Measurements from ENCODE around the gene IGFALS.

Gene IGFALS

DNA sequence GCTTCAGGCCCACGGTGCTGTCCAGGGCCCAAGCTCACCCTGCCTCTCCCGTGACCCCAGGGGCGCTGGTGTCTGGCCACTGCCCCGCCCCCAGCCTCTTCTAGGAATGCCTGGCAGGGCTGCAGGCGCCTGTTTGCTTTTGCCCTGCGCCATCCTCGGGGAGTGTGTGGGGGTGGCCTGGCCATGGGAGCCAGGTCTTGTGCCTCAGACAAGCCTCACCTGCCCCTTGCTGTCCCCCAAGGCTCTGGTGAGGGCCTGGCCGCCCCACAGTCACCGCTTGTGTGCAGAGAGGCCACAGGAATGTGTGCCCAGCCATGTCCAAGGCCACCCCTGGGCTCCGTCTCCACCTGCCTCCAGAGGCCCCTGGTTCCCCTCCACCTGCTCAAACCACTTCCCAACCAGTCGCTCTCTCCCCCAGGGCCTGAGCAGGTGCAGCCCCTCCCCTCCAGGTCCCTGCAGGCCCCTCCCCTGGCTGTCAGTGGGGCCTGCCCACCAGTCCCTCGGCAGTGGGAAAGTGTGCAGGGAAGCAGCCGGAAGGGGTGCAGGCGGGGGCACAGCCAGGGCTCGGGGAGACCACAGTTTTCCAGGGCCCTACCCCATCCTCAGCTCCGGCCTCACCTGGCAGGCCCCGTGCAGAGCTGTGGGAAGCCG lies 841 bp upstream of the IGFALS start:
- ChIA-PET POLR2A (interaction anchor here (1.1 kb wide), 1 partner anchor 9 kb away, joined by 3 read pairs; no protein-coding TSS in a partner anchor), CTCF (no interaction called here)
- no peak for DNase-seq (ENCODE audit: extremely low spot score)
- no peak for TF ChIP-seq ARNT (IDR thresholded peaks at IDR 0.05)
- TF ChIP-seq FOXM1 (IDR thresholded peaks at IDR 0.05; ENCODE audit: borderline replicate concordance), result no peak
- no peak for TF ChIP-seq FOXK2 (IDR thresholded peaks at IDR 0.05)
- no peak for TF ChIP-seq LEF1 (IDR thresholded peaks at IDR 0.05; ENCODE audit: borderline replicate concordance)
- TF ChIP-seq SUZ12 (IDR thresholded peaks at IDR 0.05), result no peak
- TF ChIP-seq HDGF (IDR thresholded peaks at IDR 0.05; ENCODE audit: borderline replicate concordance), result no peak
- TF ChIP-seq FOXA1 (IDR thresholded peaks at IDR 0.05), result no peak
- TF ChIP-seq BHLHE40 (IDR thresholded peaks at IDR 0.05; ENCODE audit: borderline replicate concordance), result no peak

DNA sequence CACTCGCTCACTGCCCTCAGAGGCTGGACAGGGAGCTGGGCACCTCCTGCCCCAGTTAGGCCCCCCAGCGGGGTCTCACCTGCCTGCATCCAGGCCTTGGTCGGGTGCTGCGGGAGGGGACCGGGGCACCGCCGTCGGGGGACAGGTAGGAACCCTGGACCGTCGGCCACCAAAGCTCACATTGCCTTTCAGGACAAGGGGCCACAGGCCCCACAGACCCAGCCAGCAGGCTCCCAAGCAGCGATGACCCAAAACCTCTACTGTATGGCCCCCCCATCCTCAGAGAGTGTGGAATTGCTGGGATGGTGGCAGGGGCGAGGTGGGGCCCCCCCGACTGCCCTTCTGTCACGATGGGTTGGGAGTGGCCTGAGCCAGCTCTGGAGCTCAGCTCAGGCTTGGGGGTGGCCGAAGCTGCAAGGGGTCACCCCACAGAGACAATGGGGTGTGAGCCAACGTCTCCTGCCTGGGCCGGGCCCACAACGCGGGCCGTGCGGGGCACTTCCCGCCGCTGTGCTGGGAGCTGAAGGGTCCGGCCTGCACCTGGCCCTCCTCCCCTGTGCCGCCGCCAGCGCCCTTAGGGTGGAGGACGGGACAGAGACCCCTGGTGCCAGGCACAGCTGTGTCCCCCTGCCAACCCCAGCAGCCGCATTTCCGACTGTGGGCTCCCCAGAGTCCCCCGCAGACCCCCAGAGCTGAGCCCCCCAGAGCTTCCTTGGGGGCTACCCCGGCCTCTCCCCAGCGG lies 498 bp downstream of the IGFALS start:
- TF ChIP-seq TARDBP (IDR thresholded peaks at IDR 0.05) (no peak), FOXM1 (IDR thresholded peaks at IDR 0.05; ENCODE audit: borderline replicate concordance) (no peak), CTBP1 (IDR thresholded peaks at IDR 0.05; ENCODE audit: borderline replicate concordance) (no peak), ELF4 (IDR thresholded peaks at IDR 0.05) (no peak), HDGF (IDR thresholded peaks at IDR 0.05; ENCODE audit: borderline replicate concordance) (no peak), FOXA1 (IDR thresholded peaks at IDR 0.05) (no peak), NFRKB (IDR thresholded peaks at IDR 0.05) (no peak), FOXK2 (IDR thresholded peaks at IDR 0.05) (no peak)
- no peak for DNase-seq (ENCODE audit: extremely low spot score)
- CTCF ChIA-PET, result no interaction called here
- POLR2A ChIA-PET, result interaction anchor here (0.8 to 2.9 kb wide), 3 partner anchors 10 to 13 kb away, joined by 3 to 25 read pairs (median 3); partner anchors contain the start of genes NUBP2 and SPSB3

DNA sequence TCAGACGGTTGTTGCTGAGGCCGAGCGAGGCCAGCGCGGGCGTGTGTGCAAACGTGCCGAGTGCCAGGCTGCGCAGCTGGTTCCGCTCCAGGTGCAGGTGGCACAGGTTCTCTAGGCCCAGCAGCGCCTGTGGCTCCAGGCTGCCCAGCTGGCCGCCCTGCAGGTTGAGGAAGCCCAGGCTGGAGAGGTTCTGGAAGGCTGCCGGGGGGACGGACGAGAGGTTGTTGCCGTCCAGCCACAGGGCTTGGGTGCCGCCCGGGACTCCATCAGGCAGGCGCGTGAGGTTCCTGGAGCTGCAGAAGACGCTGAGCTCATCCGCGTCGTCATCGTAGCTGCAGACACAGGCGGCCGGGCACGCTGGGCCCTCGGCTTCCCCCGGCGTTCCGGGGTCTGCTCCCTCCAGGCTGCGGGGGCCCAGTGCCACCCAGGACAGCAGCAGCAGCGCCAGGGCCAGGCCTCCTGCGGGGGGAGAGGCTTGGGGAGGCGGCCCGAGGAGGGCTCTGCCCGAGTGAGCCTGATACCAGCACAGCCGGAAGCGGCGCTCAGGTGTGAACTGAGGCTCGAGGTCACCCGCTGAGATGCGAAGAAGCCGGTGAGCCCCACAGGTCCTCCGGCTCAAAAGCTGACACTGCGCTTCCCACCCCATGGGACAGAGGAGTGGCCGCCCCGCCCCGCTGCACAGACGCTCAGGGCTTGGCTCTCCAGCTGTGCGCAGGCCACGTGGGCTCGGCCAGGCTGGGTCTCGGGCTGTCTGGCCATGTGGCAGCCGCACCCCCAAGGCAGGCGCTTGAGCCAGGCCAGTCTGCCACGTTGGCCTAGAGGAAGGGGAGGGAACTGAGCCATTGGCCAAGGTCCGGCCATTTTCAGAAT lies 1.3 kb downstream of the IGFALS start:
- no peak for DNase-seq (ENCODE audit: extremely low spot score)
- POLR2A ChIA-PET, result interaction anchor here (0.8 to 2.9 kb wide), 2 partner anchors 9 to 12 kb away, joined by 3 to 25 read pairs; partner anchors contain the start of genes NUBP2 and SPSB3
- CTCF ChIA-PET, result no interaction called here
- no peak for TF ChIP-seq ZNF384 (IDR thresholded peaks at IDR 0.05)
- TF ChIP-seq LEF1 (IDR thresholded peaks at IDR 0.05; ENCODE audit: borderline replicate concordance), result no peak
- no peak for TF ChIP-seq ELF4 (IDR thresholded peaks at IDR 0.05)
- TF ChIP-seq FOXM1 (IDR thresholded peaks at IDR 0.05; ENCODE audit: borderline replicate concordance), result no peak
- no peak for TF ChIP-seq NFRKB (IDR thresholded peaks at IDR 0.05)
- TF ChIP-seq BHLHE40 (IDR thresholded peaks at IDR 0.05; ENCODE audit: borderline replicate concordance), result no peak
- no peak for TF ChIP-seq L3MBTL2 (conservative IDR thresholded peaks at IDR 0.05)
- no peak for TF ChIP-seq FOXA1 (IDR thresholded peaks at IDR 0.05)
- TF ChIP-seq, protein P1, sequence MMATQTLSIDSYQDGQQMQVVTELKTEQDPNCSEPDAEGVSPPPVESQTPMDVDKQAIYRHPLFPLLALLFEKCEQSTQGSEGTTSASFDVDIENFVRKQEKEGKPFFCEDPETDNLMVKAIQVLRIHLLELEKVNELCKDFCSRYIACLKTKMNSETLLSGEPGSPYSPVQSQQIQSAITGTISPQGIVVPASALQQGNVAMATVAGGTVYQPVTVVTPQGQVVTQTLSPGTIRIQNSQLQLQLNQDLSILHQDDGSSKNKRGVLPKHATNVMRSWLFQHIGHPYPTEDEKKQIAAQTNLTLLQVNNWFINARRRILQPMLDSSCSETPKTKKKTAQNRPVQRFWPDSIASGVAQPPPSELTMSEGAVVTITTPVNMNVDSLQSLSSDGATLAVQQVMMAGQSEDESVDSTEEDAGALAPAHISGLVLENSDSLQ (IDR thresholded peaks at IDR 0.05), result no peak
- TF ChIP-seq TARDBP (IDR thresholded peaks at IDR 0.05), result no peak

DNA sequence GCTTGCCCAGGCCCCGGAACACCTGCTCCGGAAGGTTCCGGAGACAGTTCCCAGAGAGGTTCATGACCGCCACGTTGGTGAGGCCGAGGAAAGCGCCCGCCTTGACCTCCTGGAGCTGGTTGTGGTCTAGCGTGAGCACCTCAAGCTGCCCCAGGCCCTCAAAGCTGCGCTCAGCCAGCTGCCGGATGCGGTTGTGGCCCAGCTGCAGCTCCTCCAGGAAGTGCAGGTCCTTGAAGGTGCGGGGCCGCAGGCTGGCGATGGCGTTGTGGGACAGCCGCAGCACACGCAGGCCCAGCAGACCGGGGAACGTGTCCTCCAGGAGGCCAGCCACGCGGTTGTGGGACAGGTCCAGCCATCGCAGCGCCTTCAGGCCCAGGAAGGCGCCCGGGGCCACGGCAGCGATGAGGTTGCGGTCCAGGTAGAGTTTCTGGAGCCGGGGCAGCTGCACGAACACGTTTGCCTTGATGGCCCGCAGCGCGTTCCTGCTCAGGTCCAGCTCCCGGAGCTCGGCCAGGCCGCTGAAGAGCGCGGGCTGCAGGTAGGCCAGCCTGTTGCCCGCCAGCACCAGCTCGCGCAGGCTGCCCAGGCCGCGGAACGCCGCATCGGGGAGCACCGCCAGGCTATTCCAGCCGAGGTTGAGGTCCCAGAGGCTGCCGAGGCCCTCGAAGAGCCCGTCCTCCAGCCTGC lies 2.1 kb downstream of the IGFALS start:
- TF ChIP-seq ZNF384 (IDR thresholded peaks at IDR 0.05), result no peak
- no peak for TF ChIP-seq FOXK2 (IDR thresholded peaks at IDR 0.05)
- TF ChIP-seq L3MBTL2 (conservative IDR thresholded peaks at IDR 0.05), result no peak
- TF ChIP-seq LEF1 (IDR thresholded peaks at IDR 0.05; ENCODE audit: borderline replicate concordance), result no peak
- no peak for TF ChIP-seq CTBP1 (IDR thresholded peaks at IDR 0.05; ENCODE audit: borderline replicate concordance)
- TF ChIP-seq, protein P1 (IDR thresholded peaks at IDR 0.05), result no peak
- no peak for TF ChIP-seq ARNT (IDR thresholded peaks at IDR 0.05)
- no peak for TF ChIP-seq HDGF (IDR thresholded peaks at IDR 0.05; ENCODE audit: borderline replicate concordance)
- no peak for TF ChIP-seq FOXM1 (IDR thresholded peaks at IDR 0.05; ENCODE audit: borderline replicate concordance)
- TF ChIP-seq BHLHE40 (IDR thresholded peaks at IDR 0.05; ENCODE audit: borderline replicate concordance), result no peak
- no peak for TF ChIP-seq ELF4 (IDR thresholded peaks at IDR 0.05)
- TF ChIP-seq TARDBP (IDR thresholded peaks at IDR 0.05), result no peak
- TF ChIP-seq SUZ12 (IDR thresholded peaks at IDR 0.05), result no peak
- no peak for TF ChIP-seq SP1 (IDR thresholded peaks at IDR 0.05)
- no peak for TF ChIP-seq NFRKB (IDR thresholded peaks at IDR 0.05)
- no peak for TF ChIP-seq FOXA1 (IDR thresholded peaks at IDR 0.05)
- no peak for DNase-seq (ENCODE audit: extremely low spot score)
- ChIA-PET CTCF (no interaction called here), POLR2A (interaction anchor here (0.9 to 2.9 kb wide), 2 partner anchors 9 to 152 kb away, joined by 3 to 25 read pairs; partner anchors contain the start of genes MSRB1, NUBP2 and SPSB3)

DNA sequence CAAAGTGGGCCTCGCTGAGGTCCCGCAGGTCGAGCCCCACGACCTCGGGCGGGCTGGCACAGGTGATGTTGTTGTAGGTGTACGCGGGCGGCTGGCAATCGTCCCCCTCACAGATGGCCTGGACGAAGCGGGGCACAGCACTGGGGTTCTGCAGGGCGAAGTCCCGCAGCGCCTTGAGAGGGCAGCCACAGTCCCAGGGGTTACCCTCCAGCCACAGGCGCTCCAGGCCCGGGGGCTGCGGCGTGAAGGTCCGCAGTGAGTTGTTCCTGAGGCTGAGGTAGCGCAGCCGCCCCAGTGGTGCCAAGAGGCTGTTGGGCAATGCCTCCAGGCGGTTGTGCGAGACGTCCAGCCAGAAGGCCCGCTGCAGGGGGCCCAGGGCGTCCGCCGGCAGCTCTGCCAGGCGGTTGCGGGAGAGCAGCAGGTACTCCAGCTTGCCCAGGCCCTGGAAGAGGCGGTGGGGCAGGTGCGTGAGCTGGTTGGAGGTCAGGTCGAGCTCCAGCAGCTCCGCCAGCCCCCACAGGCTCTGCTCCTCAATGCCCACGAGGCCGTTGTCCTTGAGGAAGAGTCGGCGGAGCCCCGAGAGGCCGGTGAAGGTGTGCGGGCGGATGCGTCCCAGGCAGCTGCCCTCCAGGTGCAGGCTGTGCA lies 2.8 kb downstream of the IGFALS start:
- no peak for DNase-seq (ENCODE audit: extremely low spot score)
- TF ChIP-seq FOXA1 (IDR thresholded peaks at IDR 0.05) (no peak), FOXM1 (IDR thresholded peaks at IDR 0.05; ENCODE audit: borderline replicate concordance) (no peak), L3MBTL2 (conservative IDR thresholded peaks at IDR 0.05) (no peak), ZNF384 (IDR thresholded peaks at IDR 0.05) (no peak), SUZ12 (IDR thresholded peaks at IDR 0.05) (no peak), CTBP1 (IDR thresholded peaks at IDR 0.05; ENCODE audit: borderline replicate concordance) (no peak), ELF4 (IDR thresholded peaks at IDR 0.05) (no peak), SP1 (IDR thresholded peaks at IDR 0.05) (no peak), BHLHE40 (IDR thresholded peaks at IDR 0.05; ENCODE audit: borderline replicate concordance) (no peak), LEF1 (IDR thresholded peaks at IDR 0.05; ENCODE audit: borderline replicate concordance) (no peak), FOXK2 (IDR thresholded peaks at IDR 0.05) (no peak), TARDBP (IDR thresholded peaks at IDR 0.05) (no peak), NFRKB (IDR thresholded peaks at IDR 0.05) (no peak)
- TF ChIP-seq, protein P1 (IDR thresholded peaks at IDR 0.05), result no peak
- ChIA-PET CTCF (no interaction called here), POLR2A (interaction anchor here (0.9 to 2.9 kb wide), 2 partner anchors 8 to 153 kb away, joined by 3 to 25 read pairs; partner anchors contain the start of genes MSRB1, NUBP2 and SPSB3)
